Astrocyte (in vitro differentiated cells and primary cell): ENCODE data around the gene HSD3B7. TPM values are rescaled to one million over a fixed set of nuclear protein-coding genes. Genes with fewer than 3 reads are reported as not detected.
"Not testable (repeated sequence)": the region's sequence is repeated elsewhere in the genome, so short reads cannot be mapped to it uniquely, and the experiment has no call there.

ENCODE experiments used
- DNase-seq: peaks from one replicate; pipeline ENCODE4 v3.0.0-alpha.2; 2010; ENCODE audit warnings: low read depth
- FAIRE-seq: peaks from 2 replicates; lab custom pipeline; 2011; peaks lifted over from hg19 to GRCh38; lab: Jason Lieb, UNC
- H2AFZ ChIP-seq: 2 replicates; pipeline ENCODE4 v1.6.0; 2012; ENCODE audit warnings: low read depth, low read length, inconsistent platforms
- H3K27ac ChIP-seq: 2 replicates; pipeline ENCODE4 v1.5.1; 2011; ENCODE audit warnings: low read depth, low read length, inconsistent platforms
- H3K27me3 ChIP-seq: 2 replicates; pipeline ENCODE4 v1.6.0; 2011; ENCODE audit warnings: low read length, inconsistent platforms; ENCODE audit not compliant: insufficient read depth
- H3K36me3 ChIP-seq: 2 replicates; pipeline ENCODE4 v1.5.1; 2011; ENCODE audit warnings: low read length, inconsistent platforms; ENCODE audit not compliant: insufficient read depth
- H3K4me1 ChIP-seq: 2 replicates; pipeline ENCODE4 v1.5.1; 2011; ENCODE audit warnings: low read length, inconsistent platforms; ENCODE audit not compliant: insufficient read depth
- H3K4me2 ChIP-seq: 2 replicates; pipeline ENCODE4 v1.6.0; 2012; ENCODE audit warnings: low read length, inconsistent platforms
- H3K4me3 ChIP-seq: 2 replicates; pipeline ENCODE4 v1.5.1; 2011; ENCODE audit warnings: low read depth, mild to moderate bottlenecking, low read length, inconsistent platforms; ENCODE audit not compliant: insufficient read depth
- H3K79me2 ChIP-seq: 2 replicates; pipeline ENCODE4 v1.6.0; 2012; ENCODE audit warnings: mild to moderate bottlenecking, low read length, inconsistent platforms; ENCODE audit not compliant: insufficient read depth
- H3K9ac ChIP-seq: 2 replicates; pipeline ENCODE4 v1.6.0; 2012; ENCODE audit warnings: mild to moderate bottlenecking, low read length, inconsistent platforms
- H3K9me3 ChIP-seq: 2 replicates; pipeline ENCODE4 v1.5.1; 2012; ENCODE audit warnings: low read depth, mild to moderate bottlenecking, low read length, inconsistent platforms; ENCODE audit not compliant: insufficient read depth
- H4K20me1 ChIP-seq: 2 replicates; pipeline ENCODE4 v1.6.0; 2012; ENCODE audit warnings: low read length, inconsistent platforms; ENCODE audit not compliant: insufficient read depth
- H3K27ac Mint-ChIP-seq: one replicate; pipeline ENCODE4 v1.8.0; 2021; ENCODE audit warnings: mild to moderate bottlenecking, mixed read lengths; ENCODE audit not compliant: unreplicated experiment
- H3K27me3 Mint-ChIP-seq: one replicate; pipeline ENCODE4 v1.8.0; 2021; ENCODE audit warnings: low read depth, mixed read lengths; ENCODE audit not compliant: unreplicated experiment
- H3K36me3 Mint-ChIP-seq: one replicate; pipeline ENCODE4 v1.8.0; 2021; ENCODE audit warnings: low read depth, mixed read lengths; ENCODE audit not compliant: unreplicated experiment
- H3K4me1 Mint-ChIP-seq: one replicate; pipeline ENCODE4 v1.8.0; 2021; ENCODE audit warnings: low read depth, mixed read lengths; ENCODE audit not compliant: unreplicated experiment
- H3K4me3 Mint-ChIP-seq: one replicate; pipeline ENCODE4 v1.8.0; 2021; ENCODE audit warnings: mild to moderate bottlenecking, moderate library complexity, mixed read lengths; ENCODE audit not compliant: unreplicated experiment
- H3K9me3 Mint-ChIP-seq: one replicate; pipeline ENCODE4 v1.8.0; 2021; ENCODE audit warnings: mild to moderate bottlenecking, mixed read lengths; ENCODE audit not compliant: unreplicated experiment
- total RNA-seq: library from RNA; stranded (reverse); gene quantifications from 2 replicates; pipeline ENCODE4 v1.2.1, GENCODE V29; 2021
- TF ChIP-seq, protein P1 (sequence below): IDR thresholded peaks from 2 replicates; pipeline ENCODE4 v1.5.1; 2011; ENCODE audit warnings: low read depth, mild to moderate bottlenecking, inconsistent platforms, low read length, moderate library complexity; ENCODE audit not compliant: insufficient read depth

Gene HSD3B7
- total RNA-seq, 1 donor from 2014 or later: 8.3 TPM

DNA sequence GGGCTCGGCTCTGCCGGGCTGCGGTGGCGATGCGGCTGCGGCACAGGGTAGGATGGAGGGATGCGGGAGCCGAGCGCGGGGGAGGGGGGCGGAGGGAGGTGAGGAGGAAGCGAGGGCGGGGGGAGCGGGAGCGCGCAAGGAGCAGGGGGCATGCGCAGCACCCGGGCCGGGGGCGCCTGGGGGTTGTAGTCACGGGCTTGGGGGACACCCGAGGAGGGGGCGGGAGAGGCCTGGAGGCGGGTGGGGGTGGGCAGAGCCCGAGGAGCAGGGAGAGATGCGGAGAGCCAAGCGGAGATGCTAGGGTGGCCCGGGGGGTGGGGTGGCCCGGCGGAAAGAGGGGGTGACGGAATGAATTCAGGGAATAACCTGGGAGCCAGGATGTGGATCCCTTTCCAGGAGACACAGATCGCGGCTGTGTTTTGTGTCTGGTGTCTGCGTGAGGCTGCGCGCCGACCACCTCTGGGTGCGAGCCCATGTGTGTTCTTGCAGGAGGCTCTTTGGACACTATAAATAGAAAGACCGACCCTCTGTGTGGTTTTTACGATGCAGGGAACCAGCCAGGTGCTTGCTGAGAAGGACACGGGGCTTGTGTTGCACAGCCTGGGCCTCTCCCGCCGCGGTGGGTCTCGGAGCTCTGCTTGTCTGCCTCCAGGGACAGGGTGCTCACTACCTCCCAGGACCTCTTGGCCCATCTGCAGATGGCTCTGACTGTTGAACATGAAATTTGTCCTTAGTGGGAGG lies 25.7 kb downstream of the HSD3B7 start, which contains the start of gene STX1B:
TSS of gene STX1B (minus strand) at position 54 of the 741 bp plus-strand sequence. CDS start 242 bp downstream, outside the sequence.
- Mint-ChIP-seq H3K9me3 (no peaks in the 10 kb centered on the region), H3K4me3 (peak within 1 kb of the TSS; percentile 90), H3K4me1 (peaks cover 31% of the 10 kb centered on the region), H3K27ac (peak within 1 kb of the TSS; percentile 81), H3K27me3 (peaks cover 23% of the 10 kb centered on the region), H3K36me3 (no peaks in the 10 kb centered on the region)
- H2AFZ ChIP-seq: peak within 1 kb of the TSS; percentile 75
- no peaks in the 10 kb centered on the region for H4K20me1 ChIP-seq
- H3K4me1 ChIP-seq: peaks cover 31% of the 10 kb centered on the region
- TF ChIP-seq, protein P1, sequence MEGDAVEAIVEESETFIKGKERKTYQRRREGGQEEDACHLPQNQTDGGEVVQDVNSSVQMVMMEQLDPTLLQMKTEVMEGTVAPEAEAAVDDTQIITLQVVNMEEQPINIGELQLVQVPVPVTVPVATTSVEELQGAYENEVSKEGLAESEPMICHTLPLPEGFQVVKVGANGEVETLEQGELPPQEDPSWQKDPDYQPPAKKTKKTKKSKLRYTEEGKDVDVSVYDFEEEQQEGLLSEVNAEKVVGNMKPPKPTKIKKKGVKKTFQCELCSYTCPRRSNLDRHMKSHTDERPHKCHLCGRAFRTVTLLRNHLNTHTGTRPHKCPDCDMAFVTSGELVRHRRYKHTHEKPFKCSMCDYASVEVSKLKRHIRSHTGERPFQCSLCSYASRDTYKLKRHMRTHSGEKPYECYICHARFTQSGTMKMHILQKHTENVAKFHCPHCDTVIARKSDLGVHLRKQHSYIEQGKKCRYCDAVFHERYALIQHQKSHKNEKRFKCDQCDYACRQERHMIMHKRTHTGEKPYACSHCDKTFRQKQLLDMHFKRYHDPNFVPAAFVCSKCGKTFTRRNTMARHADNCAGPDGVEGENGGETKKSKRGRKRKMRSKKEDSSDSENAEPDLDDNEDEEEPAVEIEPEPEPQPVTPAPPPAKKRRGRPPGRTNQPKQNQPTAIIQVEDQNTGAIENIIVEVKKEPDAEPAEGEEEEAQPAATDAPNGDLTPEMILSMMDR: no peak
- FAIRE-seq (no peak), DNase-seq (no peak)
- H3K27ac ChIP-seq: peak within 1 kb of the TSS; percentile 80
- H3K36me3 ChIP-seq: no peaks in the 10 kb centered on the region
- peaks cover 34% of the 10 kb centered on the region for H3K79me2 ChIP-seq
- H3K27me3 ChIP-seq: no peaks in the 10 kb centered on the region
- H3K9ac ChIP-seq: peak within 1 kb of the TSS; percentile 71
- H3K4me3 ChIP-seq: peak within 1 kb of the TSS; percentile 72
- H3K4me2 ChIP-seq: peak within 1 kb of the TSS; percentile 89
- no peaks in the 10 kb centered on the region for H3K9me3 ChIP-seq

- Mint-ChIP-seq H3K4me1 (peaks cover 21% of the 10 kb centered on the region), H3K4me3 (peak overlapping the region; percentile 85), H3K27me3 (peaks cover 26% of the 10 kb centered on the region)
- not testable (repeated sequence) for H3K9me3 Mint-ChIP-seq, H3K9ac ChIP-seq, DNase-seq, FAIRE-seq, H3K4me2 ChIP-seq, H4K20me1 ChIP-seq, H3K27ac ChIP-seq, H3K36me3 Mint-ChIP-seq, H3K4me3 ChIP-seq, H3K9me3 ChIP-seq, H3K36me3 ChIP-seq, H3K27me3 ChIP-seq, H2AFZ ChIP-seq, H3K27ac Mint-ChIP-seq
- peaks cover 28% of the 10 kb centered on the region for H3K79me2 ChIP-seq
- peaks cover 31% of the 10 kb centered on the region for H3K4me1 ChIP-seq
Observed at GRCh38 chr16:31011815-31012214, 26.8 kb downstream of the HSD3B7 start.

DNA sequence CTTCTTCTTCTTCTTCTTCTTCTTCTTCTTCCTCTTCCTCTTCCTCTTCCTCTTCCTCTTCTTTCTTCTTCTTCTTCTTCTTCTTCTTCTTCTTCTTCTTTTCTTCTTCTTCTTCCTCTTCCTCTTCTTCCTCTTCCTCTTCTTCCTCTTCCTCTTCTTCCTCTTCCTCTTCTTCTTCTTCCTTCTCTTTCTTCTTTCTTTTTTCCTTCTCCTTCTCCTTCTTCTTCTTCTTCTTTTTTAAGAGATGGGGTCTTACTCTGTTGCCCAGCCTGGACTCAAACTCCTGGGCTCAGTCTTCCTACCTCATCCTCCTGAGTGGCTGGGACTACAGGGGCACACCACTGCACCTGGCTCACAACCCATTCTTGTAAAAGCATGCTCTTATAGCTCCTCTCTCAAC lies 28.3 kb downstream of the HSD3B7 start:
- not testable (repeated sequence) for H3K4me3 ChIP-seq, H4K20me1 ChIP-seq, H2AFZ ChIP-seq, H3K9me3 Mint-ChIP-seq, H3K27me3 ChIP-seq, H3K9ac ChIP-seq, H3K4me2 ChIP-seq, H3K4me3 Mint-ChIP-seq, FAIRE-seq, H3K9me3 ChIP-seq, H3K27ac Mint-ChIP-seq, H3K36me3 ChIP-seq, H3K36me3 Mint-ChIP-seq, DNase-seq, H3K27ac ChIP-seq
- Mint-ChIP-seq H3K27me3 (peaks cover 26% of the 10 kb centered on the region), H3K4me1 (peaks cover 15% of the 10 kb centered on the region)
- H3K79me2 ChIP-seq: peaks cover 19% of the 10 kb centered on the region
- peaks cover 20% of the 10 kb centered on the region for H3K4me1 ChIP-seq
